HTERT RPE-1 (cell line): ENCODE data around the gene TENM4.
"Not testable (repeated sequence)": the region's sequence is repeated elsewhere in the genome, so short reads cannot be mapped to it uniquely, and the experiment has no call there.

ENCODE experiments used
- in situ Hi-C: fragments of 300-500 bp; cut with MboI; formaldehyde crosslinking; loops from 4 replicates; pipeline ENCODE4 v1.14.3; 2020; ENCODE audit warnings: low sequenced_read_pairs

TENM4 gene

DNA sequence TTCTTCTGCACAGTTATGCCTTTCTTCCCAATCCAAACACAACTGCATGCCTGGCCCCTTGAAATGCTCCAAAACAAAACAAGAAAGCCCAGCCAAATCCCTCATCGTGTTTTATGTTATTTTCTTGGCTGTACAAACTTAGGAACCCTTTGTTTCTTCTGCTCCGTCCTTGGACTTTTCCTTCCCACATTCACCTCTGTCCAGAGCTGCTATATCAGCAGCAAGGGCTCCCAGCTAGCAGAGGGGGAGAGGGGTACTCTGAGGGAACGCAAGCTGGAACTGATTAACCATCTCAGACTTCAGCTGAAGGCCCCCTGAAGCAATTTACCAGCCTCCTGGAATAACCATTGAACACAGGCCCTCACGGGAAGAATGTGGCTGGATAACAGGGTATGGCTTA lies 214.7 kb downstream of the TENM4 start:
- in situ Hi-C loops = no loop called here

DNA sequence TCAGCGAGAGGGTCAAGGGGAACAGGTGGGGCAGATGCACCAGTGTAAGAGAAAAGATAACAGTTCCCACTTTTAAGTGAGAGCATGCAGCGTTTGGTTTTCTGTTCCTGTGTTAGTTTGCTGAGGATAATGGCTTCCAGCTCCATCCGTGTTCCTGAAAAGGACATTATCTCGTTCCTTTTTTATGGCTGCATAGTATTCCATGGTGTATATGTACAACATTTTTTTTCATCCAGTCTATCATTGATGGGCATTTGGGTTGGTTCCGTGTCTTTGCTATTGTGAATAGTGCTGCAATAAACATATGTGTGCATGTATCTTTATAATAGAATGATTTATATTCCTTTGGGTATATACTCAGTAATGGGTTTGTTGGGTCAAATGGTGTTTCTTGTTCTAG lies 218.7 kb downstream of the TENM4 start:
- in situ Hi-C loops = not testable (repeated sequence)

DNA sequence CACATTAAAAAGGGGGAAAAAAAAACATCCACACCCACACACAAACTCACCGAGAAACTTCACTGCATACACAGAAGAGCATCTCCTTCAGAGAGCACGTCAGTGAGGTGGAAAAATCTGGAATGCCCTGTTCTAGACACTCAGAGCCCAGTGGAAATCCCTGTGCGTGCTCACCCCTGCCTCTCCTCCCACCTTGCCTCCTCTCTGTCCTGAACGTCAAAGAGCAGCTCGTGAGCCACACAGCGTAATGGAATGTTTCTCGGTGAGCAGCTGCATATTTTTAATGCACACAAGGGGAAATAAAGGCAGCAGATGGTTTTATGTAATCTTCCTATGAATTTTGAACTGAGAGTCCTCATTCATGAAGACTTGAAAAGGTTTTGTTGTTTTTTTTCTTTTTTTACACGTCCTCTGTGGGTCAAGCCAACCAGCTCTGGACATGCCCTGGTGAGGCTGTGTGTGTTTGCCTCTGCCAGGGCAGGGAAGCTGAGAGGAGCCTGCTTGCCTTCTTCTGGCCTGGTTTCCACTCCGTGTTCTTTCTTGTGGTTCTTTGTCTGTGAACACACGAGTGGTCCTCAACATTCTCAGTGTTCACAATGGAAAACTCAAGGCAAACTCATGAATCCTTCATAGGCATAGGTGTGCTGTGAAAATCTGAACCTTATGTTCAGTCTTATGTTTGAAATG lies 219.2 kb downstream of the TENM4 start:
- in situ Hi-C loops = no loop called here

DNA sequence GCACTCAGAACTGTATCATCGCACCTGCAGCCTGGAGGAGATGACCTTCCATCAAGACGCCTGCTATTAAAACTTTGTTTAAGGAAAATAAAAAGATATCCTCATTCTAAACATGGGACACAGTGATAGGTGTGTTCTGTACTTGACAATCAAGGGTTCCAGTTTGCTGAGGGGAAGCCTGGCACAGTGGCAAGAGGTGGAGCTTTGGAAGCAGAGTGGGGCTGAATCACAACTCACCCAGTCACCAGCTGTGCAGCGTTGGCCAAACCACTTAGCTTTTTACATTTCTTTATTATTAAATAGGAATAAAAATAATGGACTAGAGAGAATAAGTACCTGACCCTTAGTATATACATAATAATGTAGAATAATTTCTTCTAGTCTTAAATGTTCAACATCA lies 220.7 kb downstream of the TENM4 start:
- in situ Hi-C loops = no loop called here

DNA sequence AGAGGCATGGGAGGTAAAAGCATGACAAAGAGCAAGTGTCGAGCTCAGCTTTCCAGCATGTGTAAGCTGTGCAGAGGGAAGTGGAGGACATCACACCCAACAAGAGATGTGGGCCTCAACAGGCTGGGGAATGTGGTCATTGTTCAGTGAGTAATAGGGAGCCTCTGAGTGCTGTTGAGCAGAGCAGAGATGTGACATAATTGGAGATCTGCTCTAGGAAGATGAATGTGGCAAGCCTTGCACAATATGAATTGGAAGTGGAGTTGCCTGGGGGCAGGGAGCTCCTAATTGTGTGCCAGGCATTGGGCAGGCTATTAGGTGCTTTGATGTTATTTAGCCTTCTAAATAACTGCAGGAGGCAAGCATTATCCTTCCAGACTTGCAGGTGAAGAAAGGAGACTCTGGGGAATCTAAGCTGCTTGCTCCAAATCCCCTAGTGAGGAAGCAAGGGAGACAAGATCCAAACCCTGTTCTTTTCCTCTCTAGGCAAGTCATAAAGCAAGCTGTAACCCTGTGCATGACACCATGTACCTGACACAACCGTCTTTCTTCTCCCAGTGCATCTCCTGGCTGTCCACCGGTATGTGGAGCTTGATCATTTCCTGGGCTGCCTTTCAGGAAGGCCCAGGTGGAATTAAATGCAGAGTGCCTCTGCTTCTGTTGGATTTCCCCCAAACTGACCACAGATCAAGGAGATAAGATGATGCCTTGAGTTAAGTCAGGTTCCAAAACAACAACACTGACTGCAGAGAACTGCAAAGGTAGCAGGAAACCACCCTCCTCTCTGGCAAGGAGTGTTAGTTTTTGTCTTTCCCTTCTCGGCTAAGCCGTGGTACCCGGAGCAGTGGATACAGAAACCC lies 221.4 kb downstream of the TENM4 start:
- in situ Hi-C loops = no loop called here

DNA sequence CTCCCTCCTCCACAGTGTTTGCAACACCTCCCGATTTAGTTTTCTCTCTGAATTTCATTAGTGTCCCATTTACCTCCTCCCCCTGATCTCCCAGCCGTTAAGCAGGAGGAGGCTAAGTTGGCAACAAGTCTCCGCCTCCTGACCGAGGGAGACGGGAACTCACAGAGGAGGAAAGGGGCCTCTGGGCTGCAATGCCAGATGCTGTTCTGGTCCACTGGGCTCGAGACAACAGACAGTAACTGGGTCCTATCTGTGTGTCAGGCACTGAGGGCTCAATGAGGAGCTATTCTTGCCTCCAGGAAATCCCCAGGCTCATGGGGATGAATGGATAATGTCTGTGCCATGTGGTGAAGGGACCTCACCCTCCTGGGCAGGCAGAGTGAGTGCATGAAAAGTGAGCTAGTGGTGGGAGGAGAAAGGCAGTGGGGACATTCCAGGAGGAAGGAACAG lies 228.1 kb downstream of the TENM4 start:
- in situ Hi-C loops = no loop called here

DNA sequence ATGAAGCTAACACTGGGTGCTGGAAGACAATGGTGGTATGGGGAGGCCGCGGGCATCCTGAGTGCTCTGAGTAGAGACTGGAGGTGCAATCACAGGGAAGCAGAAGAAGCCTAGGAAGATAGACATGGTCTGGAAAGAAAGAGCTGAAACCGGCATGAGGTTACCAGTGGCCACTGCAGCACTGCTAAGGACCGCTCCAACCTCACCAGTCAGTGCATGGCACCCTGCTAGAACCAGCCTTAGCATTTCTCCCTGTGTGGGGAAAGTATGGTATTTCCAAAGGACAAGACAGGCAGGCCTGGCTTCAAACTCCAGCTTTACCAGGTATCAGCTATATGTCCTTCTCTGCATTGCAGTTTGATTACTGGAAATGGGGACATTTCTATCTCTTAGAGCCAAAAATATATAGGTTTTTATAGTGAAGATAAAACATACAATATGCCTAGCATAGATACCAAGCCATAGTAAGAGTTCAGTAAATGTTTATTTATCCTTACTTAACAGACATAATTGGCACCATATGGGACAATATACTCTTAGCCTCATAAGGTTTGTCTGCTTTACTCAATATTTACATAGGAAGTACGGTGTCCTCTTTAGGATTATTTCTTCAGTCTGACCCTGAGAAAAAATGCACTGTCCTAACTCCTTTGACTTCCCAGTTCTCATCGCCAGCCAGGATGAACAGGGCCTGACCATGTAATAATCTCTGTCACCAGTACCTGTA lies 231.1 kb downstream of the TENM4 start:
- in situ Hi-C loops = no loop called here

DNA sequence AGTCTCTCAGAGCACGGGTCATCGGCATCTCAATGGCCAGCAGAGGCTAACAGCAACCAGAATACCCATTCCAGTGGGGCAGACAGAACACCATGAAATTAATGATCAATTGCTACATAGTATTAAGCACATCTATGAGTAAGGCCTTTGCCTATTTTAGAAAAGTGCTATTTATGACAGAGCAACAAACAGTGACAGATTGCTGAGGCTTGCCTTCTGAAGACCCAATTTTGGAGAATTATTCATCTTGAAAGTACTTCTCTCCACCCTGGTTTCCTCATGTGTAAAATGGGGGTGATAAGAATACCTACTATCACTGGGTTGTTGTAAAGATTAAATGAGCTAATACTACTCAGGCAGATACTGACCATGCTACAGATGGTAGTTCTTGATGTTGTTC lies 232.7 kb downstream of the TENM4 start:
- in situ Hi-C loops = no loop called here

DNA sequence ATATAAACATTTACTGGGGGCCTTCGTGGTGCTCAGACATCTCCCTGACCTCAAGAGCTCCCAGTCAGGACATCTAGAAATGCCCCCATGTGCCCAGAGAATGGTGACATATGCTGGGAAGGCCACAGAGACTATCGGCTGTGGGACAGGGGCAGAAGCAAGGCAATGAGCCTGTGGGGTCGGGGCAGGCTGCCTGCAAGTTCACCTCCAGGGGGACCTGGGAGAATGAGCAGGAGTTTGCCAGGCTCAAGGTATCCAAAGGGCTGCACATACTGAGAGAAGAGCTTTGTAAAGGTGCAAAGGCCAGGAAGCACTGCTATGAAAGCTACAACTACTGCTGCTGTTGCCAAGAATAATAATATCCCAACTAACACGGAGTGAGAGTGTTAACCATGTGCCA lies 233.9 kb downstream of the TENM4 start:
- in situ Hi-C loops = no loop called here

DNA sequence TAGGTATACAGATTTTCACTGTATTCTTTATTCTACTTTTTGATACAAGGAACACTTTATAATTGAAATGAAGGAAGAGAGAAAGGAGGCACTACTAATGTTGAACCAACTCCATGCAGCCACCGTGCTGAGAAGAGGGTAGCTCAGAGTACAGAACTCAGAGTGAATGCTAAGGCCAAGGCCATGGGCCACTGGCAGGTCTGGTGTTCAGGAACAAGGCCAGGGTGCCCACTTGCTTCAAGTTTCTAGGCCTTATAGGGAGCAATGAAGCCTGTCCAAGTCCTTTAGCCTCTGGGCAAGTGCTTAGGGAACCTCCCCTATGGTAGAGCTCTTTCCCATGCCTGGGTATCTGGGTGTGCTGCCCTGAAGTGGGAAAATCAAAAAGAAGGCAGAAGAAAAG lies 235.0 kb downstream of the TENM4 start:
- in situ Hi-C loops = no loop called here

DNA sequence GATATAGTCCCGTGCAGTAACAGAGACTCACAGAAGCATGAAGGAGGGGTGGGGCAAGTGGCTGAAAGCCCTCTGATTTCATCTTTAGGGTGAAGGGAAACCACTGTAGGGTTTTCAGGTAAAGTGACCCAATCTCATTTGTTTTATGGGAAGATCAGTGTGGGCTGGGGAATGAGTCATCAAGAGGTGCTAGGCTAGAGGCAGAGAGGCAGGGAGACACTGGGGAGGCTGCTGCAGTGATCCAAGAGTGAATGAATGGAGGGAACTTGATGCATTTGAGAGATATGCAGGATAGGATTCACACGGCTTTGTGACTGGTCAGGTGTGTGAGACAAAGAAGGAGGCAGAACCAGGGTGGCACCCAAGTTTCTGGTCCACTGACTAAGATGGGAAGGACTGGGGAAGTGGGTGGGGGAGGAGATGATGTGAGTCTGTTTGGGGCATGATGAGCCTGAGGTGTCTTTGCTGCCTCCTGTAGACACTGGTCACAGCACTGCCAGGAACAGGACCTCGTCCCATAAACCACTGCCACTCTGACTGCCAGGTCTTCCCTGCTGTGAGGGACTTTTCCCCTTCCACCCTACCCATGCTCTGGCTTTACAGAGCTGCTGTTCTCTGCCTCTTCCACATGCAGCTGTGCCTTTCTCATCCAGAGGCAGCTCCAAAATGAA lies 239.0 kb downstream of the TENM4 start:
- in situ Hi-C loops = no loop called here

DNA sequence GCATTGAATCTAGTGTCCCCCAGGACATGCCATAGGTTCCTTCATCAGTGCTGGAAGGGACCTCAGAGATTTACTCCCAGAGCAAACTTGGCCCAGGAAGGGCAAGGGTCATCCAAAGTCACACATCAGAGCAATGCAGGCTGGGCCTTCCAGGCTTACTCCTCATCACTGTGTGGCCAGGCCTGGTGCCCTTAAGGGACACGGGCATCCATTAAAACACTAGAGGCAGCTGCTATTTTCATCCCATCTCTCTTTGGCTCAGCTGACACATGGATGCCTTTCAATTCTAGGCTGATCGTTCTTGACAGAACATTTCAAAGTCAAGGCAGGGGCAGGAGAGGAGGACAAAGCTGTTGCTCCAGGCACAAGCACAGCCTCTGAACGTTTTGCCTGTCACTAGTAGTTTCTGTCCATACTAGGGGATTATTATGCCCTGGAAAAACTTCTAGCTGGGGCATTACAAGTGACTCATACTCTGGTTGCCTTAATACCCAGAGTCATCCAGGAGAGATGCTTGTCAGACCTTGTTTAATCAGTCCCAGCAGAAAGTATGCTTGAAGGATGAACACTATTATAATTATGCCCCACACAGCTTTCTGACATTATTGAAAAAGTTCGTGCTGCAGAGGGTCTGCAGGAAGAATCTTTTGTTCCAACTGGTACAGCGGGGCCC lies 240.3 kb downstream of the TENM4 start:
- in situ Hi-C loops = no loop called here

DNA sequence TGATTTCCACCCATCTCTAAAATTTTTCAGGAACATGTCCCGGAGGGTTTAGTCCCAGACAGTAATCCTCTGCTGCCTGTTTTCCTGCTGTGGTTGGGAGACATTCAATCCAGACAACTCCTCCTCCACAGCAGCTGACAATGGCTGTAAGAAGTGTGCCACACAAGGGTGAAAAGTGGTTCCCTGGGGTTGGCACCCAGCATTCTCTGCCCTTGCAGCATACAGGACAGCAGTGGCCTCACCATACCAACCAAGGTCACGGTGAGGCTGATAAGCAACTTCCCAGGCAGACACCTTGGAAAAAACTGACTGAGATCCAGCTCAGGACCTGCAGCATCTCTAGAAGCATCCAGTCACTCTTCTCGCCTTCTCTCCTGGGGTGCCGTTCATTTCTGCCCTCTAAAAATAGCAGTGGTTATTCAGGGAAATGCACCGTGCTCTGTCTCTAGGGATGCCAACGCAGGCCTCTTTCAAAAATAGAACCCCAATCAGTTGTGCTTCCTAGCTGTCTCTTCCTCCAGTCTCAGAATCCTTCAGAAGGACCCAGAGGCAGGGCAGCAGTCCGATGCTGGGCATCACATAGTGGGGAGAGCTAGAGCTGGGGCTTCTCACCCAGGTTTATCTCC lies 241.0 kb downstream of the TENM4 start:
- in situ Hi-C loops = no loop called here

DNA sequence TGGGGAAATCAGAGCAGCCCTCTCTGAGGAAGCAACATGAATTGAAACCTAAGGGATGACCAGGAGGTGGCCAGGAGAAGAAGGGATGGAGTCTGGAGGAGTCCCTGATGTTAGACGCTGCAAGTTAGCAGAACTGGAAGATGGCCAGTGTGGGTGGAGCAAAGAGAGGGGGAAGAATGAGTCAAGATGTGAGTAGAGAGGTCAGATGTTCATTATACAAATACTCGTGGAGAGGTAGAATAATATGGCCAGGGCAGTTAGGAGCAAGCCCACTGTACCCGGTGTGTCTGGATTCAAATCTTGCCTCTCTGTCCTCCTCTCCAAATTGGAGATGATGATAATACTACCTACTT lies 242.0 kb downstream of the TENM4 start:
- in situ Hi-C loops = no loop called here

DNA sequence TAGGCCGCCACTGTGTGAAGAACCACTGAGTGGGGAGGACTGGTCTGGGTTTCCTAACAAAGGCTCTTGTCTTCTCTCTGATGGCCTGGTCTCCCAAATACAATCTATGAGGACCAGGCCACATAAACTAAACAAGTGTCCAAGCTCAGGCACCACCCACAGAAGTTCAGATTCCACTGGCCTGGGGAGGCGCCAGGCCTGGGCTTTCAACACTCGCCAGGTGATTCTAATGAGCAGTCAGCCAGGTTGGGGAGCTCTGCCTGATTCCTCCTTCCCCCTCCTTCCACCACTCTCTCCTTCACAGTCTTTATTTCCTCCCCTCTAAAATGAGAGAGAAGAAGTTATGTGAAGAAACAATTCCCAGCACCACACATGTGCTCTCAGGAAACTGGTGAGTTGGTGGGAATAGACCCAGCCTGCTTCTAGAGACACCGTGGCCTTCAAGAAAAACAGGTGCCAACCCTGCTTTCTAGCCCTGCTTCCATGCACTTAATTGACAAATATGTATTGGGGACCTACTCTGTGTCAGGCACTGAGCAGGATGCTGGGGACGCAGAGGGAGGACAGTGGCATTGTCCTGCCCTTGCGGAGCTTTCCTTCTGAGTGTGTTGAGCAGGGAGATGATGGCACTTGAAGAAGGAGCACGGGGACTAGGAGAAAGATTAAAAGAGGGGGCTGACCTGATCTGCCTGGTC lies 242.5 kb downstream of the TENM4 start:
- in situ Hi-C loops = no loop called here

DNA sequence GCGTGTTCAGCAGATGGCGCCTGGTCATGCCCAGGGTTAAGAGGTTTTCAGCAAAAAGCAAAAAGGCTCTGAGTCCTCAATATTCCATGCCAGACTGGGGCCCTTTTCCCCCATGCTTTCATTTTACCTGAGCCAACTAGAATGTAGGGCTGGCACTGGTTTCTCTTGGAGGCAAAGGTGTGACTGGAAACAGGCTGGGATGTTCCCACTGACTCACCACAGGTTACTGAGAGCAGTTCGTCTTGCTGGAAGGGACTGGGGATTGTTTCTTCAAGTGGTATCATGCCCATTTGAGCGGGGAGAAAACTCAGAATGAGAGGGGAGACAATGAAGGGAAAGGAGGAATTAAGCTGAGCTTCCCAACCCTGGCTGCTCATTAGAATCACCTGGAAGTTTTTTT lies 243.9 kb downstream of the TENM4 start:
- in situ Hi-C loops = no loop called here

DNA sequence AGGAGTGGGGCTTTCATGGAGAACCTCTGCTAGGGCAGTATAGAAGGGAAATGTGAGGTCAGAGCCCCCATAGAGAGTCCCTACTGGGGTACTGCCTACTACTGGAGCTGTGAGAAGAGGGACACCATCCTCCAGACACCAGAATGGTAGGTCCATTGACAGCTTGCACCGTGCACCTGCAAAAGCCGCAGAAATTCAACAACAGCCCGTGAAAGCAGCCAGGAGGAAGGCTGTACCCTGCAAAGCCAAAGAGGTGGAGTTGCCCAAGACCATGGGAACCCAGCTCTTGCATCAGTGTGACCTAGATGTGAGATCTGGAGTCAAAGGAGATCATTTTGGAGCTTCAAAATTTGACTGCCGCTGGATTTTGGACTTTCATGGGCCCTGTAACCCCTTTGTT lies 245.6 kb downstream of the TENM4 start:
- in situ Hi-C loops = no loop called here

DNA sequence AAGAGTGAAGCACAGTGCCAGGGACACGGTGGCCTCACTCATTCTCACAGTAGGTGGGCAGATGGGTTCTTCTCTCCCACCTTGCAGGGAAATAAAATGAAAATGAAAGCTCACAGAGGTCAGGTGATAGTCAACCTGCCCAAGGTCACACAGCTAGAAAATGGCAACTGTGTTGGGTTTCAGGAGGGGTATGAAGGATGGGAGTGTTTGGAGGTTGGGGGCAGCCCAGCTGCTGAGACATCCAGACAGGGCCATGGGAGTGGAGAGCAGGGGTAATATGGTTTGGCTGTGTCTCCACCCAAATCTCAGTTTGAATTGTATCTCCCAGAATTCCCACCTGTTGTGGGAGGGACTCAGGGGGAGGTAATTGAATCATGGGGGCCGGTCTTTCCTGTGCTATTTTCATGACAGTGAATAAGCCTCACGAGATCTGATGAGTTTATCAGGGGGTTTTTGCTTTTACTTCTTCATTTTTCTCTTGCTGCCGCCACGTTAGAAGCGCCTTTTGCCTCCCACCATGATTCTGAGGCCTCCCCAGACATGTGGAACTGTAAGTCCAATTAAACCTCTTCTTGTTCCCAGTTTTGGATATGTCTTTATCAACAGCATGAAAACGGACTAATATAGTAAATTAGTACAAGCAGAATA lies 247.0 kb downstream of the TENM4 start:
- in situ Hi-C loops = no loop called here

DNA sequence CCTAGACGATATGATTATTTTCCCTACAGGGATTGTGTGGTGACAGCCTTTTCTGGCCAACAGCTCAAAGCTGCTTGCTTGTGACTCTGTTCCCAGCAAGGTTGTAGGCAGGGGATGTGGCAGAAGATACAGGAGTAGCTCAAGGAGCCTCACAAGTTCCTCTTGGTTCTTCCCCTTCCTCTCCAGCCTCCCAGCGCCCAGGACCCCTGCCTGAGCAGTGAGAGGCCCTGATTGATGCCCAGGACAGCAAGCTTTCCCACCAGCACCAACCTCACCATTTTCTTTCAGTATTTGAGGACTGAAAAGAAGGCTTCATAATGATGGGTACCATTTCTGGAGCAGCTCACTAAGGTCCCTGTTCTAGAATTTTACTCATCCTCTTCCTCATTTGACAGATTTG lies 248.0 kb downstream of the TENM4 start:
- in situ Hi-C loops = no loop called here
